Subcutaneous adipose tissue (tissue), 4 donors: ENCODE measurements around the gene GALM. TPM values are rescaled to one million over a fixed set of nuclear protein-coding genes. Genes with fewer than 3 reads are reported as not detected.

Source experiments
- total RNA-seq, 4 donors: library from RNA; depleted of rRNA; stranded (reverse); fragments of >200 nt; gene quantifications; one replicate each; pipeline ENCODE4 v1.1.0, GENCODE V29; 2016
- TF ChIP-seq, protein P1 (sequence below): fragments of 450-650 bp; IDR thresholded peaks from one replicate; pipeline ENCODE4 v1.5.1; 2016; ENCODE audit warnings: low read depth, mild to moderate bottlenecking, control low read depth, antibody characterized with exemption, moderate library complexity

The GALM gene
- total RNA-seq, 4 donors from 2014 or later, result 8.5 to 62.9 (median 36.3) TPM

GRCh38 chr2:38626326-38627035, 39.4 kb upstream of the GALM start:
- TF ChIP-seq, protein P1, sequence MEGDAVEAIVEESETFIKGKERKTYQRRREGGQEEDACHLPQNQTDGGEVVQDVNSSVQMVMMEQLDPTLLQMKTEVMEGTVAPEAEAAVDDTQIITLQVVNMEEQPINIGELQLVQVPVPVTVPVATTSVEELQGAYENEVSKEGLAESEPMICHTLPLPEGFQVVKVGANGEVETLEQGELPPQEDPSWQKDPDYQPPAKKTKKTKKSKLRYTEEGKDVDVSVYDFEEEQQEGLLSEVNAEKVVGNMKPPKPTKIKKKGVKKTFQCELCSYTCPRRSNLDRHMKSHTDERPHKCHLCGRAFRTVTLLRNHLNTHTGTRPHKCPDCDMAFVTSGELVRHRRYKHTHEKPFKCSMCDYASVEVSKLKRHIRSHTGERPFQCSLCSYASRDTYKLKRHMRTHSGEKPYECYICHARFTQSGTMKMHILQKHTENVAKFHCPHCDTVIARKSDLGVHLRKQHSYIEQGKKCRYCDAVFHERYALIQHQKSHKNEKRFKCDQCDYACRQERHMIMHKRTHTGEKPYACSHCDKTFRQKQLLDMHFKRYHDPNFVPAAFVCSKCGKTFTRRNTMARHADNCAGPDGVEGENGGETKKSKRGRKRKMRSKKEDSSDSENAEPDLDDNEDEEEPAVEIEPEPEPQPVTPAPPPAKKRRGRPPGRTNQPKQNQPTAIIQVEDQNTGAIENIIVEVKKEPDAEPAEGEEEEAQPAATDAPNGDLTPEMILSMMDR, result no peak

DNA sequence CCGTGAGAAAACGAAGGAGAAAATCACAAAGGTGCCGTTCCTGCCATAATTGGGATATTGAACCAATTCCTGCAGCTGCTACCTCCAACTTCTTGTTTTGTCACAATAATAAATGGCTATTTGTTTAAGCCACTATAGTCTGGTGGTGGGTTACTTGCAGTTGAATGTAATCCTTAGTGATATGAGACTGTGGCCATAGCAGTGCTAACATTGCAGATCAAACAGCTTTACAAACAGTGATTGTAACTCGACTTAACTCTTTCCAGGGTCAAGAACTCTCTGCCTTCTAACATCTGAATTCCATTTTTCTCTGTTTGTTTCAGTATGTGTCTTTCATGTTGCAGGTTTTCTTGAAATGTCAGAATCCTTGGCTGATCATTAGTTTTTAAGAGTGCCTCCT, 38.5 kb upstream of the GALM start:
- TF ChIP-seq, protein P1, result no peak

GRCh38 chr2:38629684-38630083, 36.2 kb upstream of the GALM start:
- TF ChIP-seq, protein P1, result no peak

DNA sequence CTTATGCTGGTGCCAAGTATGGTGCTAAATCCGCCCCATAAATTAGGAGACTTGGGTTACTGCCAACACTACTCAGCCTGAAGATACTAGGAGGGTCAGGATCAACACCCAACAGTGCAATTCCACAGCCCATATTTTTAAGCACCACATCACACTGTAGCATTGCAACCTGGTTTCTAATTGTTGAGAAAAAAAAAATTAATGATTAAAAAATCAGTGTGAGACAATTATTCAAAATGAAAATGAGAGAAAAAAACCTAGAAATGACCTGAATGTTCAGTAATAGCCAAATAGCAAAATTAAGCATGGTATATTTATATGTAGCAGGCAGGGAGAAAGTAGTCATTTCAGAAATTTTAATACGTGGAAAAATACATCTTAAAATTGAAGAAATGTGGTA, 33.9 kb upstream of the GALM start:
- TF ChIP-seq, protein P1, result no peak

GRCh38 chr2:38632980-38633379, 32.9 kb upstream of the GALM start:
- TF ChIP-seq, protein P1, result no peak

DNA sequence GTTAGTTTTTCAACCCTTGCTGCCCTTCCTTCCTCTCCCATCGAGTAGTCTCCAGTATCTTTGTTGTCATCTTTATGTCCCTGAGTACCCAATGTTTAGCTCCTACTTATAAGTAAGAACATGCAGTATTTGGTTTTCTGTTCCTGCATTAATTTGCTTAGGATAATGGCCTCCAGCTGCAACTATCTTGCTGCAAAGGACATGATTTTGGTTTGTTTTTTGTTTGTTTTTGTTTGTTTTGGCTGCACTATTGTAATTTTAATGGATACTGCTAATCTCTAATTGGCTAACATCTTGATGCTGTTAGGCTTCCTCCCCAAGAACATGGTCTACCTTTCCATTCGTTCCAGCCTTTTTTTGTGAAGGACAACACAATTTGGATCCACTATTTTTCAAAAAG, 32.0 kb upstream of the GALM start:
- TF ChIP-seq, protein P1, result no peak

DNA sequence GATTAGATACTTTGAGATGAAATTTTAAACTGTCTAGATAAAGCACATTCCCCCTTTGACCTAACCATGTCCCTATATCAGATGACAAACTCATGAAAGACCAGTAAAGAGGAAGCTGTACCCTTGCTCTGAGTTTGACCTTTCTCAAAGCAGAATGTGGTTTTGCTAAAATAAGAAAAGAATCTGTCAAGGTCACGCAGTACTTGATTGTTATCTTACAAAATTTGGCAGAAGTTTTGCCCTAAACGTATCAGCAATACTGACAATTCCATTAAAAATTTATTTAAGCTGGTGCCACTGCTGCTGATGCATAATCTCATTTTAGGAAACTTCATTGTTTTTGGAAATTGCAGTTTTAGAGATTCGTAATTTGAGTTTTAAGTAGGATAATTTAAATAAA, 31.2 kb upstream of the GALM start:
- TF ChIP-seq, protein P1, result no peak
